GM23248 (cell line): ENCODE measurements around the gene CCDC47. TPM values are rescaled to one million over a fixed set of nuclear protein-coding genes. Genes with fewer than 3 reads are reported as not detected.
A peak's percentile ranks its signal among the peaks of the same experiment; 100 is the strongest.

Source experiments
- DNase-seq: peaks from one replicate; pipeline ENCODE4 v3.0.0-alpha.2; 2015
- H2AFZ ChIP-seq: fragments of 200-600 bp; sonication (generic); 2 replicates; pipeline ENCODE4 v1.6.1; 2016; ENCODE audit warnings: antibody characterized with exemption
- H3F3A ChIP-seq: fragments of 200-600 bp; sonication (generic); 2 replicates; pipeline ENCODE4 v1.6.1; 2016; ENCODE audit warnings: mild to moderate bottlenecking, antibody characterized with exemption, mixed run types; ENCODE audit not compliant: insufficient read depth
- H3K27ac ChIP-seq: fragments of 200-600 bp; sonication (generic); 2 replicates; pipeline ENCODE4 v1.5.1; 2016; ENCODE audit warnings: mild to moderate bottlenecking
- H3K27me3 ChIP-seq: fragments of 200-600 bp; sonication (generic); replicated peaks from 2 replicates; pipeline ENCODE4 v1.6.1; 2016; ENCODE audit warnings: mild to moderate bottlenecking; ENCODE audit not compliant: insufficient read depth
- H3K36me3 ChIP-seq: fragments of 200-600 bp; sonication (generic); 2 replicates; pipeline ENCODE4 v1.6.1; 2016; ENCODE audit warnings: low read depth, mild to moderate bottlenecking
- H3K4me1 ChIP-seq: fragments of 200-600 bp; sonication (generic); 2 replicates; pipeline ENCODE4 v1.6.1; 2016; ENCODE audit warnings: mild to moderate bottlenecking; ENCODE audit not compliant: insufficient read depth
- H3K4me2 ChIP-seq: fragments of 200-600 bp; sonication (generic); one replicate; pipeline ENCODE4 v1.6.1; 2016; ENCODE audit warnings: mild to moderate bottlenecking; ENCODE audit not compliant: unreplicated experiment
- H3K4me3 ChIP-seq: fragments of 200-600 bp; sonication (generic); 2 replicates; pipeline ENCODE4 v1.5.1; 2016; ENCODE audit warnings: mild to moderate bottlenecking
- H3K79me2 ChIP-seq: fragments of 200-600 bp; sonication (generic); 2 replicates; pipeline ENCODE4 v1.6.1; 2016; ENCODE audit warnings: mild to moderate bottlenecking; ENCODE audit not compliant: insufficient read depth
- H3K9ac ChIP-seq: fragments of 200-600 bp; sonication (generic); 2 replicates; pipeline ENCODE4 v1.6.1; 2016; ENCODE audit warnings: mild to moderate bottlenecking
- H3K9me2 ChIP-seq: fragments of 200-600 bp; sonication (generic); 2 replicates; pipeline ENCODE4 v1.6.1; 2016; ENCODE audit warnings: mixed run types, mild to moderate bottlenecking, moderate library complexity; ENCODE audit not compliant: insufficient read depth
- H3K9me3 ChIP-seq: fragments of 200-600 bp; sonication (generic); one replicate; pipeline ENCODE4 v1.6.1; 2017; ENCODE audit warnings: low read depth
- H4K20me1 ChIP-seq: fragments of 200-600 bp; sonication (generic); 2 replicates; pipeline ENCODE4 v1.6.0; 2016; ENCODE audit not compliant: insufficient read depth
- EZH2 ChIP-seq: fragments of 200-600 bp; sonication (generic); IDR thresholded peaks from 2 replicates; pipeline ENCODE4 v1.6.1; 2018; ENCODE audit warnings: antibody characterized with exemption, mild to moderate bottlenecking; ENCODE audit not compliant: insufficient read depth, poor library complexity, severe bottlenecking
- EZH2phosphoT487 ChIP-seq: fragments of 200-600 bp; sonication (generic); IDR thresholded peaks from 2 replicates; pipeline ENCODE4 v1.6.1; 2018; ENCODE audit warnings: antibody characterized with exemption, moderate library complexity, mild to moderate bottlenecking, low read depth; ENCODE audit not compliant: insufficient read depth
- WGBS, 2 experiments: methylation state at CpG; one replicate each; pipeline ENCODE4 v1.1.6; 2015 to 2017; ENCODE audit warnings: low lambda C conversion rate in 2 of 2, low coverage in 1 of 2; ENCODE audit errors: missing lambda C conversion rate in 2 of 2; 5-methylcytosine and 5-hydroxymethylcytosine counted together
- in situ Hi-C: fragments of 300-500 bp; cut with MboI; formaldehyde crosslinking; loops from 2 replicates; pipeline ENCODE4 v1.15.0; 2020
- polyA plus RNA-seq: library from polyadenylated mRNA; unstranded; fragments of >200 nt; fragmentation: Nextera tagmentation; extraction: Ambion mirVana; gene quantifications from 2 replicates; pipeline ENCODE4 v1.2.1, GENCODE V29; 2016
- total RNA-seq: library from RNA; depleted of rRNA; stranded (reverse); fragments of >200 nt; shearing (Covaris generic); gene quantifications from 2 replicates; pipeline ENCODE4 v1.2.3, GENCODE V29; 2014

Gene CCDC47
- total and polyA plus RNA-seq, 2 experiments from 2014 or later, result 60.5 to 72.2 TPM

GRCh38 chr17:63786971-63787711, 13.7 kb upstream of the CCDC47 start:
- DNase-seq, result no peak
- peaks cover 24% of the 10 kb centered on the region for H3K4me1 ChIP-seq
- no peak overlapping the region for H3K4me3 ChIP-seq
- no peaks in the 10 kb centered on the region for H3K9me2 ChIP-seq
- no peaks in the 10 kb centered on the region for H3K9me3 ChIP-seq
- H3F3A ChIP-seq, result peaks cover 21% of the 10 kb centered on the region
- H2AFZ ChIP-seq, result no peak overlapping the region
- no peak for TF ChIP-seq EZH2phosphoT487
- TF ChIP-seq EZH2, result no peak
- no peak overlapping the region for H3K4me2 ChIP-seq
- H3K36me3 ChIP-seq, result peaks cover 48% of the 10 kb centered on the region
- WGBS, 2 experiments, result 94 to 96% methylated on average over 13 of the region's 13 CpGs
- in situ Hi-C loops, result no loop called here
- no peak overlapping the region for H3K9ac ChIP-seq
- no peaks in the 10 kb centered on the region for H3K27me3 ChIP-seq
- H3K79me2 ChIP-seq, result peaks cover 100% of the 10 kb centered on the region
- H3K27ac ChIP-seq, result no peak overlapping the region
- peaks cover 34% of the 10 kb centered on the region for H4K20me1 ChIP-seq

- Histone ChIP-seq H2AFZ (no peak overlapping the region), H3K4me1 (peaks cover 25% of the 10 kb centered on the region), H3K27ac (peak overlapping the region; percentile 48), H3F3A (peaks cover 21% of the 10 kb centered on the region), H3K4me3 (no peak overlapping the region), H3K9ac (no peak overlapping the region), H3K27me3 (no peaks in the 10 kb centered on the region), H3K36me3 (peaks cover 42% of the 10 kb centered on the region), H3K9me2 (no peaks in the 10 kb centered on the region), H3K9me3 (no peaks in the 10 kb centered on the region), H4K20me1 (peaks cover 34% of the 10 kb centered on the region), H3K79me2 (peaks cover 100% of the 10 kb centered on the region), H3K4me2 (no peak overlapping the region)
- no peak for TF ChIP-seq EZH2
- no peak for TF ChIP-seq EZH2phosphoT487
- DNase-seq, result no peak
- 100% methylated on average over 1 of the region's 1 CpG for WGBS, 2 experiments
- in situ Hi-C loops, result no loop called here
These were observed 12.7 kb upstream of the CCDC47 start for GRCh38 chr17:63786117-63786516.

DNA sequence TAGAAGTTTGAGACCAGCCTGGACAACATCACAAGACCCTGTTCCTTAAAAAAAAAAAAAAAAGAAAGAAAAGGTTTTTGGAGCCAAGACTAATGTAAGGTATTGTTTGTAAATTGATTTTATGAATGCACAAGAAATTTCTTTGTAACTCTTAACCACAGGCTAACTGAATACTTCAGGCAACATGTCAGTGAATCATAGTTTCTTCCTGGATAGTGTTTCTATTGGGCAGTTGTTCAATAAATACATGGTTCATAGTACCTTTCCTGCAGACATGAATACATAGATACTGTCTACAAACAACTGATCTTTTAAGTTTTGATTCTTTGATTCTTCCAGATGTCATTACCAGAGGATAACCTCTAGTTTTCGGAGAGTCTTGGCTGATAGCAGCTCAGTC, 12.2 kb upstream of the CCDC47 start:
- Histone ChIP-seq H3K4me3 (no peak overlapping the region), H2AFZ (no peak overlapping the region), H3K36me3 (peaks cover 36% of the 10 kb centered on the region), H4K20me1 (peaks cover 35% of the 10 kb centered on the region), H3K79me2 (peaks cover 100% of the 10 kb centered on the region), H3K9ac (0 out of 2 replicates have a peak overlapping the region, but pooled peaks have one; percentile 11), H3F3A (peaks cover 22% of the 10 kb centered on the region), H3K9me2 (no peaks in the 10 kb centered on the region), H3K27me3 (no peaks in the 10 kb centered on the region), H3K27ac (peak overlapping the region; percentile 48), H3K4me2 (peak overlapping the region; percentile 43), H3K9me3 (no peaks in the 10 kb centered on the region), H3K4me1 (peaks cover 31% of the 10 kb centered on the region)
- DNase-seq, result peak; percentile 76
- TF ChIP-seq EZH2 (no peak), EZH2phosphoT487 (no peak)
- in situ Hi-C loops, result no loop called here
- WGBS, 2 experiments, result 97 to 100% methylated on average over 1 of the region's 1 CpG

GRCh38 chr17:63783522-63783921, 10.1 kb upstream of the CCDC47 start:
- Histone ChIP-seq H3F3A (peaks cover 25% of the 10 kb centered on the region), H3K27ac (no peak overlapping the region), H3K36me3 (peaks cover 27% of the 10 kb centered on the region), H3K4me1 (peaks cover 35% of the 10 kb centered on the region), H3K4me3 (no peak overlapping the region), H3K79me2 (peaks cover 100% of the 10 kb centered on the region), H2AFZ (no peak overlapping the region), H3K9me2 (no peaks in the 10 kb centered on the region), H3K9me3 (no peaks in the 10 kb centered on the region), H4K20me1 (peaks cover 44% of the 10 kb centered on the region), H3K4me2 (no peak overlapping the region), H3K27me3 (no peaks in the 10 kb centered on the region), H3K9ac (no peak overlapping the region)
- in situ Hi-C loops, result no loop called here
- TF ChIP-seq EZH2, result no peak
- no peak for TF ChIP-seq EZH2phosphoT487
- no peak for DNase-seq
- 66 to 76% methylated on average over 6 of the region's 6 CpGs for WGBS, 2 experiments
